Smooth muscle cell (in vitro differentiated cells): ENCODE measurements around the gene SDE2. TPM values are rescaled to one million over a fixed set of nuclear protein-coding genes. Genes with fewer than 3 reads are reported as not detected.

ENCODE experiments used
- DNase-seq: peaks from one replicate; lab custom pipeline; 2025; ENCODE audit not compliant: unreplicated experiment; lab: John Stamatoyannopoulos, UW
- H2AFZ ChIP-seq: fragments of 200-600 bp; sonication (generic); 2 replicates; pipeline ENCODE4 v1.6.0; 2016; ENCODE audit warnings: antibody characterized with exemption, low read depth, mild to moderate bottlenecking
- H3F3A ChIP-seq: fragments of 200-600 bp; sonication (generic); 2 replicates; pipeline ENCODE4 v1.6.0; 2017; ENCODE audit warnings: antibody characterized with exemption, low read depth
- H3K27ac ChIP-seq: fragments of 200-600 bp; sonication (generic); 2 replicates; pipeline ENCODE4 v1.5.1; 2016; ENCODE audit warnings: low read depth, mild to moderate bottlenecking
- H3K27me3 ChIP-seq: fragments of 200-600 bp; sonication (generic); 2 replicates; pipeline ENCODE4 v1.6.1; 2016; ENCODE audit warnings: low read depth, mild to moderate bottlenecking
- H3K36me3 ChIP-seq: fragments of 200-600 bp; sonication (generic); 2 replicates; pipeline ENCODE4 v1.5.1; 2016; ENCODE audit warnings: low read depth
- H3K4me1 ChIP-seq: fragments of 200-600 bp; sonication (generic); 2 replicates; pipeline ENCODE4 v1.5.1; 2016; ENCODE audit warnings: low read depth
- H3K4me2 ChIP-seq: fragments of 200-600 bp; sonication (generic); 2 replicates; pipeline ENCODE4 v1.6.0; 2016; ENCODE audit warnings: mild to moderate bottlenecking
- H3K4me3 ChIP-seq: fragments of 200-600 bp; sonication (generic); 2 replicates; pipeline ENCODE4 v1.5.1; 2016; ENCODE audit warnings: mild to moderate bottlenecking
- H3K79me2 ChIP-seq: fragments of 200-600 bp; sonication (generic); 2 replicates; pipeline ENCODE4 v1.6.0; 2016; ENCODE audit warnings: low read depth, mild to moderate bottlenecking
- H3K9ac ChIP-seq: fragments of 200-600 bp; sonication (generic); 2 replicates; pipeline ENCODE4 v1.6.0; 2016; ENCODE audit warnings: low read depth
- H3K9me3 ChIP-seq: fragments of 200-600 bp; sonication (generic); replicated peaks from 2 replicates; pipeline ENCODE4 v1.5.1; 2016; ENCODE audit warnings: low read depth
- H4K20me1 ChIP-seq: fragments of 200-600 bp; sonication (generic); 2 replicates; pipeline ENCODE4 v1.6.0; 2016; ENCODE audit warnings: low read depth
- WGBS: methylation state at CpG from one replicate; pipeline ENCODE4 v1.1.7; 2016; ENCODE audit warnings: low lambda C conversion rate; 5-methylcytosine and 5-hydroxymethylcytosine counted together
- polyA plus RNA-seq: library from polyadenylated mRNA; unstranded; fragments of >200 nt; fragmentation: Nextera tagmentation; extraction: Ambion mirVana; gene quantifications from 2 replicates; pipeline ENCODE4 v1.2.1, GENCODE V29; 2016
- total RNA-seq: library from RNA; depleted of rRNA; stranded (reverse); fragments of >200 nt; gene quantifications from 2 replicates; pipeline ENCODE4 v1.2.3, GENCODE V29; 2014
- TF ChIP-seq, protein P1 (sequence below): fragments of 200-600 bp; sonication (generic); IDR thresholded peaks from 2 replicates; pipeline ENCODE4 v1.5.1; 2017; ENCODE audit warnings: borderline replicate concordance, mild to moderate bottlenecking, antibody characterized with exemption; ENCODE audit not compliant: insufficient read depth, poor library complexity, severe bottlenecking

Gene SDE2
- total and polyA plus RNA-seq, 2 experiments from 2014 or later: 20.2 to 30.5 TPM

DNA sequence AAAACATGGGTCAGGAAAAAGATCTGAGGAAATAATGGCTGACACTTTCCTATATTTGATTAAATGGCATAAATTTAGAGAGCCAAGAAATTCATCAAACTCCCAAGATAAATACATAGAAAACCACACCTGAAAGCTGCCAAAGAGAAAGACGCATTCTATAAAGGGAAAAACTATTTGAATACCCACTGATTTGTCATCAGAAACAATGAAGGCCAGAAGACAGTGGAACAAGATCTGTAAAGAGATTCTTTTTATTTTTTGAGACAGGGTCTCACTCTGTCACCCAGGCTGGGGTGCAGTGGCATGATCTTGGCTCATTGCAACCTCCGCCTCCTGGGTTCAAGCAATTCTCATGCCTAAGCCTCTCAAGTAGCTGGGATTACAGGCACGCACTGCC, 17.4 kb downstream of the SDE2 start:
- Histone ChIP-seq H3K27ac (no peak overlapping the region), H3K9me3 (no peaks in the 10 kb centered on the region), H3F3A (no peaks in the 10 kb centered on the region), H4K20me1 (peaks cover 11% of the 10 kb centered on the region), H2AFZ (no peak overlapping the region), H3K27me3 (no peaks in the 10 kb centered on the region), H3K4me1 (no peaks in the 10 kb centered on the region), H3K4me3 (no peak overlapping the region), H3K36me3 (peaks cover 32% of the 10 kb centered on the region), H3K9ac (no peak overlapping the region), H3K79me2 (peaks cover 6% of the 10 kb centered on the region), H3K4me2 (no peak overlapping the region)
- 95% methylated on average over 3 of the region's 3 CpGs for WGBS
- no peak for DNase-seq
- TF ChIP-seq, protein P1, sequence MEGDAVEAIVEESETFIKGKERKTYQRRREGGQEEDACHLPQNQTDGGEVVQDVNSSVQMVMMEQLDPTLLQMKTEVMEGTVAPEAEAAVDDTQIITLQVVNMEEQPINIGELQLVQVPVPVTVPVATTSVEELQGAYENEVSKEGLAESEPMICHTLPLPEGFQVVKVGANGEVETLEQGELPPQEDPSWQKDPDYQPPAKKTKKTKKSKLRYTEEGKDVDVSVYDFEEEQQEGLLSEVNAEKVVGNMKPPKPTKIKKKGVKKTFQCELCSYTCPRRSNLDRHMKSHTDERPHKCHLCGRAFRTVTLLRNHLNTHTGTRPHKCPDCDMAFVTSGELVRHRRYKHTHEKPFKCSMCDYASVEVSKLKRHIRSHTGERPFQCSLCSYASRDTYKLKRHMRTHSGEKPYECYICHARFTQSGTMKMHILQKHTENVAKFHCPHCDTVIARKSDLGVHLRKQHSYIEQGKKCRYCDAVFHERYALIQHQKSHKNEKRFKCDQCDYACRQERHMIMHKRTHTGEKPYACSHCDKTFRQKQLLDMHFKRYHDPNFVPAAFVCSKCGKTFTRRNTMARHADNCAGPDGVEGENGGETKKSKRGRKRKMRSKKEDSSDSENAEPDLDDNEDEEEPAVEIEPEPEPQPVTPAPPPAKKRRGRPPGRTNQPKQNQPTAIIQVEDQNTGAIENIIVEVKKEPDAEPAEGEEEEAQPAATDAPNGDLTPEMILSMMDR: no peak

DNA sequence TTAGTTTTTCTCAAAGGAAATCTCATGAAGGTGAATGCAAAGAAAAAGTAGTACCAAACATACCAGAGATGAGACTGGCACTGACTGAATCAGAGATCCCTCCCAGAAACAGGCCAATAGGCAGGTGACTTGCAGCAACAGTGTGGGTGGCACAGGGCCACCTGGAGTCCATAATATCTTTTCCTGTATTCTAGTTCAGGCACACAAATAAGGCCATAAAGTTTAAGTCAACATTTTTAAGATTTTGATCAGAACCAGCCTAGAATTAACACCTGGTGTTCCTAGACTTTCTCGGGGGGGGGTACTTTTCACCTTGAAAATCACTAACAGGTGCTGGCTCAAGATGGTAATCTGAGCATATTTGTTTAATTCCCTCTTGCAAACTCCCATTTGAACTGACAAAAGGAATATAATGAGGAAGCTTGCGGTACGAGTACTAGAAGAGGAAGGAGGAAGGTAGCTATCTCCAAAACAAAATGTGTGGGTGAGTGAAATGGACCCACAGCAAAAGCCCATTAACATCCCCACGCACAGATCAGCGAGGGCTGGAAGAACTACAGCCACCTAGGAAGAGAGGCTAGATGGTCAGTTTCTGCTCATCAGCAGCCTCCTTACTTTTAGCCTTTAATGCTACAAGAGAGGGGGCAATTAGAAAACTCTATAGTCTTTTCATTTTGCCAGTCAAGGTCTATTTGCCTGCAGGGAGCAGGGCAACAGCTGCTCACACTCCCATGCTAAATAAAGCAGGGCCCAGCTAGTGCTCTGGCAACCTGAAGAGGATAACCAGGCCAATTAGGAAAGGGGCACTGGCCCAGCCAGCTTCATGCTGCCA, 18.9 kb downstream of the SDE2 start:
- H2AFZ ChIP-seq: no peak overlapping the region
- no peaks in the 10 kb centered on the region for H3K27me3 ChIP-seq
- H3F3A ChIP-seq: no peaks in the 10 kb centered on the region
- H3K4me1 ChIP-seq: no peaks in the 10 kb centered on the region
- TF ChIP-seq, protein P1: no peak
- no peak overlapping the region for H3K4me2 ChIP-seq
- no peaks in the 10 kb centered on the region for H3K79me2 ChIP-seq
- DNase-seq: no peak
- H4K20me1 ChIP-seq: no peaks in the 10 kb centered on the region
- no peak overlapping the region for H3K9ac ChIP-seq
- H3K27ac ChIP-seq: no peak overlapping the region
- no peak overlapping the region for H3K4me3 ChIP-seq
- H3K9me3 ChIP-seq: no peaks in the 10 kb centered on the region
- peaks cover 32% of the 10 kb centered on the region for H3K36me3 ChIP-seq
- 96% methylated on average over 5 of the region's 5 CpGs for WGBS

DNA sequence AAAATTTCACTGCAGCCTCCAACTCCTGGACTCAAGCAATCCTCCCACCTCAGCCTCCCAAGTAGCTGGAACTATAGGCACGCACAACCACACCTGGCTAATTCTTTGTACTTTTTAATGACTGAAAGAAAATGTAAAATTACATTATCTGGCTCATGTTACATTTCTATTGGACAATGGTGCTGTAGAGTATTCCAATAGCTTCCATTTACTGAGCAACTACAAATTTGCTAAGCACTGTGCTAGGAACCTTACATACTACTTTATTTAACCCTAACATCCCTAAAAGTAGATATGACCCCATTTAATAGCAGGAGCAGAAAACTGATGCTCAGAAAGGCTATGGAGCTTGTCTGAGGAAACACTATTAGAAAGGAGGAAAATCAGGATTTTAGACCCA, 19.7 kb downstream of the SDE2 start:
- DNase-seq: no peak
- H3K9me3 ChIP-seq: no peaks in the 10 kb centered on the region
- H4K20me1 ChIP-seq: no peaks in the 10 kb centered on the region
- H3K27ac ChIP-seq: no peak overlapping the region
- no peak overlapping the region for H3K4me3 ChIP-seq
- H3K4me2 ChIP-seq: no peak overlapping the region
- H2AFZ ChIP-seq: no peak overlapping the region
- no peaks in the 10 kb centered on the region for H3K79me2 ChIP-seq
- H3K4me1 ChIP-seq: no peaks in the 10 kb centered on the region
- no peaks in the 10 kb centered on the region for H3F3A ChIP-seq
- WGBS: 100% methylated on average over 1 of the region's 1 CpG
- peaks cover 24% of the 10 kb centered on the region for H3K36me3 ChIP-seq
- no peaks in the 10 kb centered on the region for H3K27me3 ChIP-seq
- H3K9ac ChIP-seq: no peak overlapping the region
- TF ChIP-seq, protein P1: no peak
